Measurements from ENCODE around the gene CNNM4. TPM values are rescaled to one million over a fixed set of nuclear protein-coding genes. Genes with fewer than 3 reads are reported as not detected.
A peak's percentile ranks its signal among the peaks of the same experiment; 100 is the strongest.

Gene CNNM4
- total RNA-seq, 1 experiment from 2014 or later, result 28.3 TPM

GRCh38 chr2:96860065-96861029, 99.6 kb downstream of the CNNM4 start:
- TF ChIP-seq CTCF (IDR thresholded peaks at IDR 0.05; ENCODE audit: insufficient read depth in 1 of 2, low read depth in 1 of 2, low read length in 1 of 2, severe bottlenecking in 1 of 2, unreplicated experiment in 1 of 2), result no peak
- Histone ChIP-seq H3K4me1 (peaks cover 15% of the 10 kb centered on the region), H3K9me3 (no peaks in the 10 kb centered on the region), H3K4me3 (ENCODE audit: low read depth, low read length) (no peak overlapping the region), H3K27me3 (replicated peaks; ENCODE audit: control insufficient read depth, insufficient read depth, low read length) (no peaks in the 10 kb centered on the region), H3K36me3 (ENCODE audit: control insufficient read depth, insufficient read depth, low read length) (peaks cover 8% of the 10 kb centered on the region)
- Mint-ChIP-seq H3K36me3 (ENCODE audit: insufficient read depth, unreplicated experiment) (peaks cover 31% of the 10 kb centered on the region), H3K4me1 (ENCODE audit: low read depth, unreplicated experiment) (peaks cover 17% of the 10 kb centered on the region), H3K9me3 (ENCODE audit: unreplicated experiment) (no peaks in the 10 kb centered on the region), H3K27ac (ENCODE audit: unreplicated experiment) (no peak overlapping the region), H3K27me3 (ENCODE audit: insufficient read depth, unreplicated experiment) (no peaks in the 10 kb centered on the region), H3K4me3 (ENCODE audit: unreplicated experiment) (no peak overlapping the region)
- peak in 1 of 2 experiments; percentile 36 for DNase-seq
- ChIA-PET CTCF (interaction anchor here (1.4 kb wide), 1 partner anchor 91 kb away, joined by 4 read pairs; no protein-coding TSS in a partner anchor), POLR2A (no interaction called here)
- no TSS peak for BruUV-seq (replicated peaks)
- intact Hi-C loops (cut with micrococcal nuclease; ENCODE audit: unreplicated experiment), result no loop called here

DNA sequence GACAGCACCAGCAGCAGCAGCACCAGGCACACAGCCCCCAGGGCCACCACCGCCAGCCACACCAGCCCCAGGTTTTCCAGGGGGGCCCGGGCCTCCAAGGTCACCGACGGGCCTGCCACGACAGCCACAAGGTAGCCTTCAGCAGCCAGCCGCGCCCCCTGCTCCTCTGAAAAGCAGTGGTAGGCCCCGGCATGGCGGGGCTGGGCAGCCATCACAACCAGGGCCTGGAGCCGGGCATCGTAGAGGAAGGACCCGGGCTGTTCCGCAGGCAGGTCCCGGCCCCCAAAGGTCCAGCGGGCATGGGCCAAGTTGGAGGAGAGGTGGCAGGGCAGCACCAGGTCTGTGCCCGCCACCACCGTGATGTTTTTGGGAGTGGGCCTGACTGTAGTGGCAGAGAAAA, 100.4 kb downstream of the CNNM4 start:
- Mint-ChIP-seq H3K4me3 (ENCODE audit: unreplicated experiment) (no peak overlapping the region), H3K36me3 (ENCODE audit: insufficient read depth, unreplicated experiment) (peaks cover 35% of the 10 kb centered on the region), H3K9me3 (ENCODE audit: unreplicated experiment) (no peaks in the 10 kb centered on the region), H3K27ac (ENCODE audit: unreplicated experiment) (no peak overlapping the region), H3K4me1 (ENCODE audit: low read depth, unreplicated experiment) (peaks cover 17% of the 10 kb centered on the region), H3K27me3 (ENCODE audit: insufficient read depth, unreplicated experiment) (no peaks in the 10 kb centered on the region)
- peaks cover 8% of the 10 kb centered on the region for H3K36me3 ChIP-seq (ENCODE audit: control insufficient read depth, insufficient read depth, low read length)
- no peaks in the 10 kb centered on the region for H3K9me3 ChIP-seq
- CTCF ChIA-PET, result interaction anchor here (0.7 to 1.4 kb wide), 2 partner anchors 37 to 90 kb away, joined by 3 to 4 read pairs; no protein-coding TSS in a partner anchor
- no peaks in the 10 kb centered on the region for H3K27me3 ChIP-seq (replicated peaks; ENCODE audit: control insufficient read depth, insufficient read depth, low read length)
- peaks cover 15% of the 10 kb centered on the region for H3K4me1 ChIP-seq
- BruUV-seq (replicated peaks), result no TSS peak
- DNase-seq, result no peak
- TF ChIP-seq CTCF (IDR thresholded peaks at IDR 0.05; ENCODE audit: insufficient read depth in 1 of 2, low read depth in 1 of 2, low read length in 1 of 2, severe bottlenecking in 1 of 2, unreplicated experiment in 1 of 2), result no peak
- no peak overlapping the region for H3K4me3 ChIP-seq (ENCODE audit: low read depth, low read length)
- intact Hi-C loops (cut with micrococcal nuclease; ENCODE audit: unreplicated experiment), result no loop called here
- POLR2A ChIA-PET, result no interaction called here

Small RNA genes within 50 kb of the gene (microRNA-seq; reads per million reads assigned to microRNA genes)
- gene MIR3127, result 5.2 reads per million, percentile 34 among the genes with 10 or more reads in this experiment

Other genes starting within 250 kb of the CNNM4 start
- gene ARID5A, start 224.2 kb upstream of the CNNM4 start, total RNA-seq (2022), result 3.0 and 3.3 TPM in 2 replicates
- 47.4 and 48.6 TPM in 2 replicates for gene KANSL3, start 122.6 kb upstream of the CNNM4 start, total RNA-seq (2022)
- gene FER1L5, start 118.1 kb upstream of the CNNM4 start, total RNA-seq (2022), result 0.07 and 0.09 TPM in 2 replicates
- 27.4 and 30.2 TPM in 2 replicates for gene LMAN2L, start 20.8 kb upstream of the CNNM4 start, total RNA-seq (2022)
- 62.5 and 69.1 TPM in 2 replicates for gene CNNM3, start 55.4 kb downstream of the CNNM4 start, total RNA-seq (2022)
- gene ANKRD23, start 83.1 kb downstream of the CNNM4 start, total RNA-seq (2022), result 2.5 and 7.4 TPM in 2 replicates
- 19.3 and 21.6 TPM in 2 replicates for gene ANKRD39, start 97.1 kb downstream of the CNNM4 start, total RNA-seq (2022)
- 29.9 and 31.4 TPM in 2 replicates for gene SEMA4C, start 109.2 kb downstream of the CNNM4 start, total RNA-seq (2022)
- not detected in 2 replicates for gene FAM178B, start 225.7 kb downstream of the CNNM4 start, total RNA-seq (2022)